ENCODE results near the gene NEURL4.

Gene NEURL4

GRCh38 chr17:7296189-7296861 is 32.8 kb downstream of the NEURL4 start:
- Histone ChIP-seq H3K27ac (ENCODE audit: low read length) (no peak overlapping the region), H3K79me2 (ENCODE audit: low read length) (no peaks in the 10 kb centered on the region), H3K4me3 (ENCODE audit: low read length) (peak overlapping the region; percentile 74), H3K27me3 (ENCODE audit: low read depth, low read length) (no peaks in the 10 kb centered on the region), H2AFZ (ENCODE audit: low read depth, low read length) (peak overlapping the region; percentile 98), H3K9ac (ENCODE audit: low read length) (peak overlapping the region; percentile 37; the same call in 1 of the 2 replicates), H3K9me3 (ENCODE audit: insufficient read depth, low read length) (no peaks in the 10 kb centered on the region), H3K4me1 (ENCODE audit: low read length) (peaks cover 2% of the 10 kb centered on the region; the same call in 1 of the 2 replicates), H4K20me1 (ENCODE audit: insufficient read depth, low read length) (no peaks in the 10 kb centered on the region), H3K4me2 (ENCODE audit: low read length) (peak overlapping the region; percentile 97), H3K36me3 (replicated peaks; ENCODE audit: low read depth, low read length) (no peaks in the 10 kb centered on the region)
- no peak for TF ChIP-seq EZH2phosphoT487 (IDR thresholded peaks at IDR 0.05; ENCODE audit: low read depth)
- TF ChIP-seq CTCF (IDR thresholded peaks at IDR 0.05; ENCODE audit: low read depth, low read length): peak; percentile 75

- TF ChIP-seq EZH2phosphoT487 (IDR thresholded peaks at IDR 0.05; ENCODE audit: low read depth): no peak
- TF ChIP-seq CTCF (IDR thresholded peaks at IDR 0.05; ENCODE audit: low read depth, low read length): no peak
- Histone ChIP-seq H3K4me2 (ENCODE audit: low read length) (peak overlapping the region; percentile 97), H3K4me3 (ENCODE audit: low read length) (peak overlapping the region; percentile 74), H4K20me1 (ENCODE audit: insufficient read depth, low read length) (no peaks in the 10 kb centered on the region), H3K27ac (ENCODE audit: low read length) (no peak overlapping the region), H3K9ac (ENCODE audit: low read length) (no peak overlapping the region; the same call in 1 of the 2 replicates), H3K27me3 (ENCODE audit: low read depth, low read length) (no peaks in the 10 kb centered on the region), H3K36me3 (replicated peaks; ENCODE audit: low read depth, low read length) (no peaks in the 10 kb centered on the region), H3K9me3 (ENCODE audit: insufficient read depth, low read length) (no peaks in the 10 kb centered on the region), H2AFZ (ENCODE audit: low read depth, low read length) (peak overlapping the region; percentile 77; the same call in 1 of the 2 replicates), H3K79me2 (ENCODE audit: low read length) (no peaks in the 10 kb centered on the region), H3K4me1 (ENCODE audit: low read length) (peaks cover 2% of the 10 kb centered on the region; the same call in 1 of the 2 replicates)
Measured at GRCh38 chr17:7295230-7296180, 33.6 kb downstream of the NEURL4 start.

- Histone ChIP-seq H2AFZ (ENCODE audit: low read depth, low read length) (no peak within 1 kb of the TSS), H3K27me3 (ENCODE audit: low read depth, low read length) (no peaks in the 10 kb centered on the region), H3K36me3 (replicated peaks; ENCODE audit: low read depth, low read length) (no peaks in the 10 kb centered on the region), H3K79me2 (ENCODE audit: low read length) (no peaks in the 10 kb centered on the region), H3K9me3 (ENCODE audit: insufficient read depth, low read length) (no peaks in the 10 kb centered on the region), H3K4me1 (ENCODE audit: low read length) (peaks cover 2% of the 10 kb centered on the region; the same call in 1 of the 2 replicates), H3K4me3 (ENCODE audit: low read length) (no peak within 1 kb of the TSS), H3K4me2 (ENCODE audit: low read length) (no peak within 1 kb of the TSS), H4K20me1 (ENCODE audit: insufficient read depth, low read length) (no peaks in the 10 kb centered on the region), H3K9ac (ENCODE audit: low read length) (no peak within 1 kb of the TSS), H3K27ac (ENCODE audit: low read length) (no peak within 1 kb of the TSS)
- TF ChIP-seq EZH2phosphoT487 (IDR thresholded peaks at IDR 0.05; ENCODE audit: low read depth) (no peak), CTCF (IDR thresholded peaks at IDR 0.05; ENCODE audit: low read depth, low read length) (no peak)
Measured at GRCh38 chr17:7294614-7295153, 34.5 kb downstream of the NEURL4 start, which contains the start of gene YBX2. Gene YBX2 (minus strand): TSS chr17:7294639. CDS start chr17:7294500, 139 bp downstream.
